Muscle of back (tissue), 11 donors: ENCODE data around the gene SHC2. TPM values are rescaled to one million over a fixed set of nuclear protein-coding genes. Genes with fewer than 3 reads are reported as not detected.

Experiments
- DNase-seq, 3 donors: peaks; one replicate each; pipeline versions ENCODE4 v3.0.0 to v3.0.0-alpha.2; 2013
- polyA plus RNA-seq, 10 donors: library from polyadenylated mRNA; unstranded; fragments of 120-200 nt; gene quantifications; one replicate each; pipeline ENCODE4 v1.2.1, GENCODE V29; 2013; ENCODE audit not compliant: insufficient read length in 10 of 10

Gene SHC2
- polyA plus RNA-seq, 10 donors, result 25.5 to 49.7 (median 29.5) TPM

DNA sequence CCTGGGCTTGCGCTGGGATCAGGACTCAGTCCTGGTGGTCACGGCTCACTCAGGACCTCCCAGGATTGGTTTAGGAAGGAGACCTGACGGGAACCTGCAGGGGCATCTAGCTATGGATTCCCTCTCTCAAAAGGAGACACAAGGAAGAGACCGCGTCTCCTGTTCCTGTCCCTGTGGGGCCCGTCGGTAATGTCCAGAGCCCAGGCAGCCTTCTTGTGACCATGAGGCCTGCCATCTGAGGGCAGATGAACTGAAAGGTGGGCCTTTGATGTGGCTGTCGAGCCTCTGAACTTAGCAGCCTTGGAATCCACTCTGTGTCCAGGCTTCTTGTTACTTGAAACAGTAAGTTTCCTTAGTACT, 84.7 kb downstream of the SHC2 start:
- no peak for DNase-seq

DNA sequence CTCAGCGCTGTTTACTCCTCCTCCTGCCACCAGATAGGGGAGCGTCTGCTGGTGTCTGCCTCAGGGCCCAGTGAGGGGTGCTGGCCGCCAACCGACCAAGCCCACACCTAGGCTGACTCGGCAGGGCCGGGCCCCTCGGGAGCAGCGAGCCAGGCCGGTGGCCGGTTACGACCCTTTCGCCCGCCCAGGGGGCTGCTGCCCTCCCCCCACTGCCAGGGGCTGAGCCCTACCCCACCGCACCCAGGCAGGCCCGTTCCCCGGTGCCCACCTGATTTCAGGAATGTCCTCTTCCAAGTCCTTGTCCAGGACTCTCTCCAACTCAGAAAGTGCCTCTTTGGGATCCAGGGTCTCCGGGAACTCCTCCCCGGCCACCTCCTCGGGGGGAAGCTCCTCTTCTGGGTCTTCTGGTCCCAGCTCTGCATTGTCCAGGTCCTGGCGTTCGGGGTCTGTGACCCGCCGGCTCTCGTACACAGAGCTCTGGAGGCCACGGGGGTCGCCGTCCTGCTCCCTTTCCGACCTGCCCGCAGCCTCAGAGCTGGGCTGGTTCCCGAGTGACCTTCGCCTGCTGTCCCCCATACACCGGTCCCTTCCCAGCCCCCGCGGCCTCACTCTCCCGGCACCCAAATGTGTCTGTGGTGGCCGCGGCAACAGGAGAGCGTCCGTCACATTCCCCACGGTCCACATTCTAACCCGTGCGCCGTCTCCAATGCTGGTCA, 85.3 kb downstream of the SHC2 start:
- DNase-seq, result no peak

DNA sequence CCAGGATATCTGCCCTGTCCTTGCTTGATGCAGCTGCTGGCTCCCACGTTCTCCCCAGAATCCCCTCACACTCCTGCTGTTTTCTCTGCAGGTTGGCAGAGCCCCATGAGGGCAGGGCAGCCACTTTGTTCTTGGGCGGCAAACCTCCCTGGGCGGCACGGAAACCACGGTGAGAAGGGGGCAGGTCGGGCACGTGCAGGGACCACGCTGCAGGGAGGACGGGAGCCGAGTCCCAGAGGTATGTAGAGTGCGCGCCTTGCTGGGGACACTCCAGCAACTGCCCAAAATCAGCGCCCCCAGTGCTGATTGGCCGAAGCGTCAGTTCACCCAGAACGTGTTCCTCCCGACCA, 86.0 kb downstream of the SHC2 start:
- DNase-seq, result no peak

DNA sequence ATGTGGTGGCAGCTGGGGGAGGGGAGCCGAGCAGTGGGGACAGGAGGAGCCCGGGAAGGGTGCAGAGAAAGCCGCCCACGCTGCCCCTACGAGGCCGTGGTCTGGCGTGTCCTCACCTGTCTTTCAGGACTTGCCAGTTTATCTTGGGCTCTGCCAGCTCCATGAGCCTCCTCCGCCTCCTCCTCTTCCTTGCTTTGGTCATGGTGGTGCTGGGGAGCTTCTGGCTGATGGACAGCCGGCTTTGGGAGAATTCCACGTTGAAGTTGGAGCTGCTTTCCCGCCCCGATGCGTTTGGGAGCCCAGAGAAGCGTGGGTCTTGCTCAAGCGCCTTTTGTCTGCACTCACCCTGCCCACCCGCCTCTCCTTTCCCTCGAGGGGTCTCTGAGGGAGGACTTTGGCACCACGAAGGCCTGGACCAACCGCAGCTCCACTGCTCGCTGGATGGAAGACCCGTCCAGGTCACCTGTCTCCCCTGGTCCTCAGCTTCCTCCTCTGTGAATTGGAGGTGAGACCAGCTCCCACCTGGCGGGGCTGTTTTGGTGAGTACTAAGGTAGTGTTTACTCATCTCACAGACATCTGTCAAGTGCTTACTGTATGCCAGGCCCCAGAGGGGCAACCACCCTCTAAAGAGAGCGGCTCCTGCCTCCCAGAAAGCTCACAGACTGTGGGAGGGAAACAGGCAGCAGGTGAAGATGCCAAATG, 86.5 kb downstream of the SHC2 start:
- no peak for DNase-seq

DNA sequence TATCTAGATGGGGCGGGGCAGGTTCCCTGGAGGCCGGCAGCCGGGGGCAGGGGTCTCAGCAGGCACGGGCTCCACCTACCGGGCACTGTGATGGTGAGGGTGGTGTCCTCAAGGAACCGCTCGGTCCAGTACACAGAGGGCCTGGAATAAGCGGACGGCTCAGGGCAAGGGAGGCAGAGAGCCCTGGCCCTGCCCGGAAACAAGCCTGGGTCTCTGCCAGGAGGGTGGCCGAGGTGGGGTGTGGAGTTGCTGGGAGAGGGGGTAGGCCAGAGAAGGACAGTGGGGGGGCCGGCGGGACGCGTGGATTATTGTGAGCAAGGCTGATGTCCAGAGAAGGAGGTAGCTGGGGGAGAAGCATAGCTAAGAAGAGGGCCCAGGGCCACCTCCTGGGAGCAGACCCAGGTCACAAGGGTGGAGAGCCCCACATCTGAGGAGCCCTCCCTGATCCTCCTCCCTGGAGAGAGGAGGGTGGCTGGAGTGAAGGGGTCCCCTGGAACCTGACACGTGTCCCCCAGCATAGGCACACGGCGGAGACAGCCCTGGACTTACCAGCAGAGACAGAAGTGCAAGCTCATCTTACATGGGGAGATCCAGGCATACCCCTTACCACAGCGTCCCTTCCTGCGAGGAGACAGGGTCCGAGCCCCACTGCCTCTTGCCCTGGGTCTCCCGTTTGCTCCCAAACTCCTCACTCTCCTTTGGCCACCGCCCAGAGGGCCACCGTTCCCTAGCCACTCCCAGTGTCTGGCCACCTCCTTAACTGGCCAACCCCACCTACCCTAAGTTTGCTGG, 87.2 kb downstream of the SHC2 start:
- DNase-seq, result no peak

DNA sequence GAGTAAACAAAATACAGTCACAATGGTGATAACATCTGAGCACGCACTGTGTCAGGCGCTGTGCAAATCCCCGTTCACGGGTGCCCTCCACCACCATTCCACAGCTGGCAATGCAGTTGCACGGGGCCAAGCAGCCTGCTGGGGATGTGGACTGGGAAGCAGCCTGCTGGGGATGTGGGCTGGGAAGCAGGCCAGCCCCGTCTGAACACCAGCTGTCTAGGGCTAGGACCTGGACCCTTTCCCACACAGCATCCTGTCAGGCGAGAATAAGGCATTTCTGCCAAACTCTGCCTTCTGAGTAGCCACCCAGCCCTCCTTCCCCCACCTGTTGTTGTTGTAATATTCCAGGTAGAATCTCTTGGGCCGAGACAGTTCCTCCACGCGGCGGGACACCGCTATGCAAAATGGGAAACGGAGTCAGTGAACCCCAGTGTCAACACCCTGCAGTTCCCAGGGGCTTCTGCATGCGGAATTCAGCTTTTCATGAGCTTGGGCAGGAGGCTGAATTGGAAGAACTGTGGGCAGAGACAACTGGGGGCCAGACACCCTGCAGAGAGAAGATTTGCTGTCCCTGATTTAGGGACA, 88.4 kb downstream of the SHC2 start:
- peak; percentile 59 to 90 (median 78) for DNase-seq

DNA sequence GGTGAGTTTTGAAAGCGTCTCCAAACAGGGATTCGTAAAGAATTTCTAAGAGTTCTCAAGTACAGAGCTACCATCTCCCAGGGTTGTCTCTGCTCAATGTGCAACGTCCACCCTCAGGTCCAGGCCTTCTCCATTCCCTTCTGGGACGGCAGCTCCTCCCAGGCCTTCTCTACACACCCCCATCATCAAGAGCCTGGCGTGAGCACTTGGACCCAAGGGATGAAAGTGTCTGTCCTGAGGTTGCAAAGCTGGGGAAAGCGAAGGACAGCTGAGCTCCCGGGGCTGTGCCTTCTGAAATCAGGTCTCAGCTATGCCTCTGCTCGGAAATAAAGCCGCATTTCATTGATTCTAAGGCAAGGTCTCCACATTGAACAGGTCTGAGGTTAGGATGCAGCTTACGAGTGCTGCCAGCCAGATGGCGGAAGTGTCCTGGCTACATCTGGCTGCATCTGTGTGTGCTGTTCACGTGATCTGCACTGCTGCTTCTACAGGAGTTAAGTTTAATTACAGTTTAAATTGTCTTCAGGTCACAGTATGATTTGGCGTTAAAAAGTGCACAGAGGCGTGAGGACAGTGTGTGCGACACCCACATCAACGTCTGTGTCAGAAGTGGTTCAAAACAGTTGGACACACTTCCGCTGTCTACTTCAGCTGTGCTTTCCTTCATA, 89.2 kb downstream of the SHC2 start:
- DNase-seq, result peak in 2 of 3 donors; percentile 20 to 61

DNA sequence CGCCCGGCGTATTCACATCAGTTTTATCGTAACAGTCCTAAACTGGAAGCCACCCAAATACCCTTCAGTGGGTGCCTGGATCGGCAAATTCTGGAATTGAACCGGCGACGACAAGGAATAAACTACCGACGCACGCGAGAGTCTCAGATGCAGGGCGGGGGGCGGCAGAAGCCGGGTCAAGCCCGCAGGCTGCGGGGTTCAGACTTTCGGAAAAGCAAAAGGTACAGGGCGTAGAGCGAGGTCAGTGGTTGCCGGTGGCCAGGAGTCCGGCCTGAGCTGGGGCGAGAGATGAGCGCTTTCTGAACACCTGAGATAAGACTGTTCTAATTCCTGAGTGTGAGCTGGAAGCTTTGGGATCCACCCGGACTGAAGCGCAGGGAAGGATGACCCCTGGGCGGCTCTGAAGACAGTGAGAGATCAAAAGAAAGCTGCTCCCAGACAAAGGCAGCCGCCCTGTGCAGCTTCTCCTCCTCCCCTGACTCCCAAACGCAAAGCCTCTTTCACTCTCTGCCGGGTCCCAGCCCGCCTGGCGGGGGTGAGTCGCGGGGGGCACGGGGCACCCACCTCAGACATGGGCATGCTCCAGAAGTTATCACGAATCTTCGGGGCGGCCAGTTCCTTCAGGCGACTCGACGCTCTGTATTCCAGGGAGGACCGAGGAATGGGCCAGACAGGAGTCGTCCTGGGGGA, 90.0 kb downstream of the SHC2 start:
- no peak for DNase-seq

DNA sequence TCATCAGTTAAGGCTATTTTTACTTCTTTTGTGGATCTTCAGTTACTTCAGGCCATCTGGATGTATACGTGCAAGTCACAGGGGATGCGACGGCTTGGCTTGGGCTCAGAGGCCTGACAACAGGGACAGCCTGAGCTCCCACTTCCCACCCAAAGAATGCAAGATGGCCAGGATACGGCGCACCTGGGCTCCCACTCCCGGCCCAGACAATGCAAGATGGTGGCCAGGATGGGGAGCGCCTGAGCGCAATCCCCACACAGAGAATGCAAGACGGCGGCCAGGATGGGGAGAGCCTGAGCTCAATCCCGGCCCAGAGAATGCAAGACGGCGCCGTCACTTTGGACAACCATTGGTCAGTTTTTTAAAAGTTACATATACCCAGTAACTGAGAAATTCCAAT, 91.0 kb downstream of the SHC2 start:
- no peak for DNase-seq

DNA sequence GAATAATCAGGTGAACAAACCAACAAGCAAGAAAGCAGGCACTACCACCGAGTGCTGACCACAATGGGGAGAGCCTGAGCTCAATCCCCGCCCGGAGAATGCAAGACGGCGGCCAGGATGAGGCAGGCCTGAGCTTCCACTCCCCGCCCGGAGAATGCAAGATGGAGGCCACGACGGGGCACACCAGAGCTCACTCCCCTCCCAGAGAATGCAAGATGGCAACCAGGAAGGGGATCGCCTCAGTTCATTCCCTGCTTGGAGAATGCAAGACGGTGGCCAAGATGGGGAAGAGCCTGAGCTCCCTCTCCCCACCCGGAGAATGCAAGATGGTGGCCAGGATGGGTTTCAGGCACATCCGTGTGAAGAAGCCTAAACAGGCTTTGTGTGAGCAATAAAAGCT, 91.6 kb downstream of the SHC2 start:
- no peak for DNase-seq

DNA sequence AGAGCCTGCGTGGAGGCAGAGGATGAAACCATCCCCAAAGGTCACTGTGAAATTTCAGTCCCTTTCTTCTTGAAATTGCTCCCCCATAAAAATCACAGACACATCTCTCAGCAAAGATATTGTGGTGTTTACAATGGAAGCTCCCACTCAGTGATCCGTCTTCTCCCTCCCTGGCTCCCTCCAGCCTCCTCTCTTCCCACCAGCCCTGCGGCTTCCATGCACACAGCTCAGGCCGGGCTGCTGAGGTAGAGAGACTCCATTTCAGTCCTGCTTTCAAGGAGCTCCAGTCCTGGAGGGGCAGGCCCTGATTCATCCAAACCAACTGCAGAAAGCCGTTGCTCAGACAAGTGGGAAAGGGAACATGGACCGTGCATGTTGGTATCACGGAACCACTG, 92.2 kb downstream of the SHC2 start:
- no peak for DNase-seq

DNA sequence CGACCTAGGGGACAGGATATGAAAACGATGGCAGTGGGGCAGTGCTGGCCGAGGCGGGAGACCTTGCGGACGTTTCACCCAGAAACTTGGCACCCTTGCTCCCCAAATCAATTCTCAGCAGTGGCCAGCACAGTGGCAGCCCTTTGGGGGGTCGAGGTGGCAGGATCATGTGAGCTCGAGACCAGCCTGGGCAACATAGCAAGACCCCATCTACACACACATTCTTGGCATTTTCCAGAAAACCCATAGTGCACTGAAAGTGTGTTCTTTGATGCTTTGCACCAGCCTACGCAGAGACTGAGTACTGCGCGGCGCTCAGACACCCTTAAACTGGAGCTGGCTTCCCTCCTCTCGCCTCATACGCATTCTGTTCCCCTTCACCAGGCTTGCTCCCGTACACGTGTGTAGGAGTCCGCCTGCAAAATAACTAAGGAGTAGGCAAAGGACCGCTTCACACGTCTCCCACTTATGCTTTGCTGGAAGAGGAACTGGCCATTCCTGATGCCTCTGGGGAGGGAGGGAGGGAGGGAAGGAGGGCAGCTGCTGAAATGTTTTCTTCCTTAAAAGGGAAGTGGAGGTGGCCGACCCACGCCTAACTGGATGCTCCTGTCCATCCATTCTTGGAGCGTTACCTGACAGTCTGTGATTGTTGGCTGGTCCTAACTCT, 92.7 kb downstream of the SHC2 start:
- no peak for DNase-seq

DNA sequence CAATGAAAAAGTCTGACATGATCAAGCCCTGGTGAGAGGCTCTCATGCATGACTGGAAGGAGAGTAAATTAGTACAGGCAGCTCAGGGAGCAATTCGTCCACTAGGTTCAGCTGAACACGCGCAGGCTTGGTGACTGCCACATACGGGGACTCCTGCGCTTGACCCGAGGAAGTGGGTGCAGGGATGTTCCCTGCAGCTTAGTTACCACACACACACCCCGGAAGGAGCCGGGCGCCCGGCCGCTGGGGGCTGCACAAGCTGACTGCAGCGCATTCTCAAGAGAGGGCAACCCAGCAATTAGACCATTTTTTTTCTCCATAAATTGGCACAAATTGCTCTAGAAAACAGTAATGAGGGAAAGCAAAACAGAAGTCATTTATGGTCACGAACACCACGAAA, 93.3 kb downstream of the SHC2 start:
- no peak for DNase-seq

DNA sequence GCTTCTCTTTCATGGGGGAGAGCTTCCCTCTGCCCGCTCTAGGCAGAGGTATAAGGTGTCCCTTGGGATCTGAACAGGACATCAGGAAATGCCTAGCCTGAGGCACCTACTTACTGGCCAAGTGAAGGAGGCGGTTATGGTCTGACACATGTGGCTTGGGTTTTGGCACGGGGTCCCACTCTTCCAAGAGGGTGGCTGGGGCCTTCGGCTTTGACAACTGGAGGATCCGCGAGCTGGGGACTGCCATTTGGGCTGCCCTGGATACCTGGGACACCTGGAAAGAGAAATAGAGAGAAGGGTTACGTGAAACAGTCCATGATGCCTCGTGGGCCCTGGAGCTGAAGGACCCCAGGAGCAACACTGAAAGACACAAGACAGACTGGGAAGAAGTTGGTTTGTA, 93.9 kb downstream of the SHC2 start:
- no peak for DNase-seq

Other genes with a start within 250 kb of the SHC2 start
- gene PLPP2, start 169.6 kb downstream of the SHC2 start, polyA plus RNA-seq, result under 1 TPM; 0.04 to 0.84 (median 0.50) TPM
- gene MIER2, start 116.2 kb downstream of the SHC2 start, polyA plus RNA-seq, result 10 to 100 TPM; 20.8 to 29.3 (median 26.0) TPM
- gene C2CD4C, start 51.9 kb downstream of the SHC2 start, polyA plus RNA-seq, result 1 to 10 TPM in 5 of 10 donors, under 1 TPM in 5; 0.54 to 1.8 (median 0.92) TPM
- gene MADCAM1, start 35.5 kb upstream of the SHC2 start, polyA plus RNA-seq, result 10 to 100 TPM in 2 of 10 donors, 1 to 10 TPM in 8; 5.6 to 13.4 (median 8.3) TPM
- 10 to 100 TPM in 2 of 10 donors, 1 to 10 TPM in 8; 3.2 to 11.4 (median 6.1) TPM for gene TPGS1, start 46.5 kb upstream of the SHC2 start, polyA plus RNA-seq
- 10 to 100 TPM; 51.3 to 83.8 (median 62.2) TPM for gene CDC34, start 70.7 kb upstream of the SHC2 start, polyA plus RNA-seq
- 1 to 10 TPM in 1 of 10 donors, under 1 TPM in 7, not detected in 2; 0.16 to 2.8 (median 0.45) TPM for gene GZMM, start 83.0 kb upstream of the SHC2 start, polyA plus RNA-seq
- gene BSG, start 111.6 kb upstream of the SHC2 start, polyA plus RNA-seq, result 100 to 1,000 TPM; 146 to 281 (median 195) TPM
- gene HCN2, start 128.8 kb upstream of the SHC2 start, polyA plus RNA-seq, result under 1 TPM; 0.13 to 0.51 (median 0.23) TPM
- 10 to 100 TPM; 27.3 to 38.4 (median 31.1) TPM for gene POLRMT, start 172.5 kb upstream of the SHC2 start, polyA plus RNA-seq
- gene FGF22, start 178.8 kb upstream of the SHC2 start, polyA plus RNA-seq, result under 1 TPM in 3 of 10 donors, not detected in 7; 0.10 to 0.30 (median 0.11) TPM
- gene RNF126, start 202.2 kb upstream of the SHC2 start, polyA plus RNA-seq, result 10 to 100 TPM; 18.3 to 27.8 (median 21.7) TPM
- gene FSTL3, start 215.4 kb upstream of the SHC2 start, polyA plus RNA-seq, result 10 to 100 TPM; 10.7 to 19.2 (median 14.6) TPM
- gene PRSS57, start 234.4 kb upstream of the SHC2 start, polyA plus RNA-seq, result under 1 TPM in 4 of 10 donors, not detected in 6; 0.19 to 0.35 (median 0.26) TPM
- gene PALM, start 247.9 kb upstream of the SHC2 start, polyA plus RNA-seq, result 10 to 100 TPM; 18.5 to 53.6 (median 33.9) TPM